M059J (cell line): ENCODE results near the gene CFL1. TPM values are rescaled to one million over a fixed set of nuclear protein-coding genes. Genes with fewer than 3 reads are reported as not detected.

Experiments used
- DNase-seq: peaks from one replicate; pipeline ENCODE4 v3.0.0-alpha.2; 2012; ENCODE audit warnings: low read depth
- total RNA-seq: library from RNA; depleted of rRNA; stranded (reverse); fragments of >200 nt; shearing (Covaris generic); gene quantifications from 2 replicates; pipeline ENCODE4 v1.2.3, GENCODE V29; 2014; rRNA removed

Gene CFL1
- total RNA-seq = 1,801 and 2,276 TPM in 2 replicates

DNA sequence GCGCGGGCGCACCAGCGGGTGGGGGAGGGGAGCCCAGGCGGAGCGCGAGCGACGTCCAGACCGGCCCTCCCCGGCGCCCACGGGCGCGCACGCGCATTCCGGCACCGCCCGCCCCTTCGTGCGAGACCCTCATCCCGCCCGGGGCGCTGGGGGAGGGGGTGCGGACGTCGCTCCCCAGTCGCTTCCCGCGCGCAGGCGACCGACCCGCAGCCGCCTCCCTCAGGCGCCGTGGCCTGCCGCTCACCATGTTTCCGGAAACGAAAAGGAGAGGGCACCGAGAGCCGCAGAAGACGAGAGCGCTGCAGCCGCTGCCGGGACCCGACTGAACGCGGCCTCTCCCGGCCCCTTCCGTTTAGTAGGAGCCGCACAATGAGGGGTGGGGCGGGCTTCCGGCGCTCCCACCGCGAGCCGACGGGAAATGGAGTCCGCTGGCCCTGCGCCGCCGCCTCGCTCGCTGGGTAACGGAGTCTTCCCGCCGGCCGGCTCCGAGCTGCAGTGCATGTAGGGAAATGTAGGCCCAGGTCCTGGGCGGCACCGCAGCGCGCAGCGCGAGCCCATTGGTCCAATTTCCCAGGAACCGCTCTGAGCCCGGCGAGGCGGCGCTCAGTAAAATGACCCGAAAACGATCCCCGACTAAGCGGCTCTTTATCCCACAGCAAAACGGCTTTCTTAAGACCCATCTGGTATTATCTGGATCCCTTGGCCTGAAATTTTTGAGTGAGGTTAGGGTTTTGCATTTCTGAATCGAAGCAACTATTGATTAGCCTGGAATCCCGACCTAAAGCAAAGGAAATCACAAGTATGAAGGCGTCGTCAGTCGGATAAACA lies at the start of gene CFL1:
CFL1 (minus strand) TSS at position 328 of the 828 bp plus-strand sequence; CDS start at position 247, 81 bp downstream.
- DNase-seq = peak; percentile 97

DNA sequence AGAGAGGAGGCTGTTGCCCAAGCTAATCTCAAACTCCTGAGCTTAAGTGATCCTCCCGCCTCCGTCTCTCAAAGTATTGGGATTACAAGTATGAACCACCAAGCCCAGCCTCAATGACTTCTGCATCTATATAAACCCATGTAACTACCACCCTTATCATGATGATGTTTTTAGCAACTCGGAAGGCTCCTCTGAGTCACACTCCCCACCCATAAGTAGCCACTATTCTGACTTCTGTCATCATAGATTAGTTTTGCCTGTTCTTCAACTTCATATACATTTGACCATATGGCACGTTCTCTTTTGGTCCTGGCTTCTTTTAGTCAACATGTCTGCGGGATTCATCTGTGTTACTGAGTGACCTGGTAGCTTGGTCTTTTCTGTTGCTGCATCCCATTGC lies 48.6 kb upstream of the CFL1 start:
- peak; percentile 18 for DNase-seq

DNA sequence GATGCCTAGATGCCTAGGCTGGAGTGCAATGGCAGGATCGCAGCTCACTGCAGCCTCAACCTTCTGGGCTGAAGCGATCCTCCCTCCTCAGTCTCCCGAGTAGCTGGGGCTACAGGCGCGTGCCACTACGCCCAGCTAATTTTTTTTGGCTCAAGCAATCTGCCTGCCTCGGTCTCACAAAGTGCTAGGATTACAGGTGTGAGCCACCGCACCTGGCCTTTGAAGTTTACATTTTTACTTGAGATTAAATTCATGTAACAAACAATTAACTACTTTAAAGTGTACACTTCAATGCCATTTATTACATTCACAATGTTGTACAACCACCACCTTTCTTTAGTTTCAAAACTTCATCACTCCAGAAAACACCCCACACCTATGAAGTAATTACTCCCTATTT lies 45.7 kb upstream of the CFL1 start:
- DNase-seq = no peak

DNA sequence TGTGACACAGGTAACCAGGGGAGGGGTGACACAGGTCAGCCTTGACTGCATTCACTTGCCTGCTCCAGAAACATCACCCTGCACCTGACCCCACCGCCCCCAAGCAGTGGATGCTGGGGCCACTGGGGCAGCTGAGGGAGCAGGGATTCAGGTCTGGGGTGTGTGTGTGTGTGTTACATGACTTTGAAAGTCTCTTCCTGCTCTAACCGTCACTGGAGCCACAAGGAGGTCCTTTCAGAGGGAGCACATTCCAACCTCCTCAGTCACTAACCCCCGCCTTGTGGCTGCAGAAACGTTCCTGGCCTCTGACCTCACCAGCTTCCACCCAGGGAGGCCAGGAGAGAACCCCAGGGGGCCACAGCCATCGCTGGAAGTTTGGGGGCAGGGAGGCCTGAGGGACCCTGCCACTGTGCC lies 45.1 kb upstream of the CFL1 start:
- DNase-seq = peak; percentile 98

DNA sequence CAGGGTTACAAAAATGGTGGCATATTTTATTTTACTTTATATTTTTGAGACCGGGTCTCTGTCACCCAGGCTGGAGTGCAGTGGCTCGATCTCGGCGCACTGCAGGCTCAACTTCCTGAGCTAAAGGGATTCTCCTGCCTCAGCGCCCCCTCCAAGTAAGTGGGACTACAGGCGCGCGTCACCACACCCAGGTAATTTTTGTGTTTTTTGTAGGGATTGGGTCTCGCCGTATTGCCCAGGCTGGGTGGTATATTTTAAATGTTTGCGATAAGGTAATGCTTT lies 42.9 kb upstream of the CFL1 start:
- DNase-seq = no peak

DNA sequence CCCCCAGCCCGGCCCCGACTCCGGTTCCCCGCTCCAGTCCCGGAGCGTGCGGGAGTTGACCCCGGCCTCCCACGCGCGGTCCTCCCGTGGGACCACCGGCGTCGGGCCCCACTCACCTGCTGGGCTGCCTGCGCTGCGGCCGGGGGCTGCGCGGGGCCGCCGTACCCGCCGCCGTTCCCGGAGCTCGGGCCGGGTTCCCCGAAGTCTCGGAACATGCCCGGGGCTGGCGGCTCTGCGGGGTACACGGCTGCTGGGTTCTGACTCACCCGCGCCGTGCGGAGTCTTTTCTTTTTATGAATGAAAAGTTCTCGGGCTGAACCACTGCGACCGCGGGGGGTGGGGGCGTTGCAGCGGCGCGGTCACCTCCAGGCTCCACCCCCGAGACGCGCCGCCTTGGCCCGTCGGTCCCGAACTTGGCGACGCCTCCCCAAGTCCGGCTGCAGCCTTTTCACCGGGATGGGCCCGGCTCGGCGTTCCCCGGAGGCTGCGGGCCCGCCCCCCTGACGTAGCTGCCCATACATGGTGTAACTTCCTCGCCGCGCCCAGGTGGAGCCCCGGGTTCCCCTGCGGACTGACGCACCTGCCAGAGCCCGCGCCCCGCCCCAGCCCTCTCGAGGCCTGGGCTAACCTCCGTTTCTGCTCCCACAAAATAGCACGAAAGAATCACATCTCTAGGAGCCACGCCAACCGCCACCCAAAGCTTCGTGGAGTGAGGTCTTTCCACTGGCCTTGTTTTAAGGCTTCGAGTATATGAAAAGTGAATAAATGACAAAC lies 42.3 kb upstream of the CFL1 start, which contains the start of gene FOSL1:
FOSL1 (minus strand) TSS at position 264 of the 774 bp plus-strand sequence; CDS start at position 215, 49 bp downstream.
- peak; percentile 97 for DNase-seq

DNA sequence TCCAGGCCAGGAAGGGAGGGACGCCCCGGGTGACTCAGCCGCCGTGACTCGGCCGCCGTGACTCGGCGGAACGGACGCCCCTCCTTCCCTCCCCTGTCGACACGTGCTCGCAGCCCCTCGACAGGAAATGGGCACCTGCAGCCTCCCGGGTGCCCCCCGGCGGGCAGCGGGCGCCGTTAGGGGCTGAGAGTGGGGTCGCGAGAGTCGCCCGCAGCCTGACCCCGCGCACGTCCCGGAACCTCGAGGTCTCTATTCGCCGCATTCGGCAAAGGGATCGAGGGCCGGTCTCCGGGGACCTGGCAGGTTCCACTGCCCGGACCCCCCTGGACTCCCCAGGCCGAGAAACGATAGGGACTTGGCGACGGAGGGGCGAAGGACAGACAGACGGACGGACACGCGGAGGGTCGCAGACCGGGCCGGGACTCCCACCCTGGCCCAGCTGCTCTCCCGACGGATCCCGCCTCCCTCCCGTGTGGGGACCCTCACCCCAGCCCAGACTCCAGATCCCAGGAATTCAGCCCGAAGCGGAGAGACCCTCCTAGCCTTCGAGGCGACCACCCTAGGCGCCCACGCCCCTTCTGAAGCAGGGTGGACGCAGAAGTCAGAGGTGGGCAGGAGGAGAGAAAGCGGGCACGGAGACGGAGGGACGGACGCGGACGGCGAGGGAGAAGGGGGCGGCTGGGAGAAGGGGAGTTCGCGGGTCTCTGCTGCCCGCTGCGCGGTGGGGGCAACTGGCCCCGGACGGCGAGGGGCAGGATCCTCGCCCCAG lies 41.6 kb upstream of the CFL1 start:
- peak; percentile 86 for DNase-seq

DNA sequence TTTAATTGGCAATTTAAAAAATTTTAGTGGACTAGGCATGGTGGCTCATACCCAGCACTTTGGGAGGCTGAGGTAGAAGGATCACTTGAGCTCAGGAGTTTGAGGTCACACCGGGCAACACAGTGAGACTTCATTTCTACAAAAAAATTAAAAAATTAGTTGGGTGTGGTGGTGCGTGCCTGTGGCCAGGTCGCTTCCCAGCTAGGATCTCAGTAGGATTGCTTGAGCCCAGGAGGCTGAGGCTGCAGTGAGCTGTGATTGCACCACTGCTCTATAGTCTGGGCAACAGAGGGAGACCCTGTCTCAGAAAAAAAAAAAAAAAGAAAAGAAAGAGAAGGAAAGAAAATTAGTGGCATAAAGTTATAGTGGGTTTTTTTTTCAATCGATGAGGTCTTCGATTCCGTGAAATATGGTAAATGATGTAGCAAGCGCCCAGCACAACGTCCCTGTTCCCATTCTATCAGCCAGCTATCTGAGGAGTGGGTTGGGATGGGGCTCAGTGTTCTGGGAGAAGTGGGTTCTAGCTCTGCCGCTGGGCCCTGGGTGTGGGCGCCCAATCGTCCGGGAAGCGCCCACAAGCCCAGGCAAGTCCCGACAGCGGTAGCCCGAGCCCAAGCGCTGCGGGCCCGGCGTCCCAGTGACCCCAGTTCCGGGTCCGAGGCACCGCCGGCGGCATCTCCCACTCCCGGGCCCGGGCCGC lies 40.8 kb upstream of the CFL1 start:
- DNase-seq = no peak

DNA sequence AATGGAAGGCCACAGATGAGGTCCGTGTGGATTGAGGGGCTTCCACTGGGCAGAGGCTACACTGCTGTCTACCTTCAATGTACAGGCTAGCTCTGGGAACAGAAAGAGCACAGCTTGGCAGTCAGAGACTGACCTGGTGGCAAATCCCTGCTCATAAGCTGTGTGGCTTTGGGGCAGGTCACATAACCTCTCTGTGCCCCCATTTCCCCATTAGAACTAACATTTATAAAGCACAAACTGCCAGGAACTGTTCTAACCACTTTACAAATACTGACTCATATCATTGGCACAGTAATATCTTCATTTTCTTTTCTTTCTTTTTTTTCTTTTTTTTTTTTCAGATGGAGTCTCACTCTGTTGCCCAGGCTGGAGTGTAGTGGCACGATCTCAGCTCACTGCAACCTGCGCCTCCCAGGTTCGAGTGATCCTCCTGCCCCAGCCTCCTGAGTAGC lies 39.1 kb upstream of the CFL1 start:
- peak; percentile 41 for DNase-seq

DNA sequence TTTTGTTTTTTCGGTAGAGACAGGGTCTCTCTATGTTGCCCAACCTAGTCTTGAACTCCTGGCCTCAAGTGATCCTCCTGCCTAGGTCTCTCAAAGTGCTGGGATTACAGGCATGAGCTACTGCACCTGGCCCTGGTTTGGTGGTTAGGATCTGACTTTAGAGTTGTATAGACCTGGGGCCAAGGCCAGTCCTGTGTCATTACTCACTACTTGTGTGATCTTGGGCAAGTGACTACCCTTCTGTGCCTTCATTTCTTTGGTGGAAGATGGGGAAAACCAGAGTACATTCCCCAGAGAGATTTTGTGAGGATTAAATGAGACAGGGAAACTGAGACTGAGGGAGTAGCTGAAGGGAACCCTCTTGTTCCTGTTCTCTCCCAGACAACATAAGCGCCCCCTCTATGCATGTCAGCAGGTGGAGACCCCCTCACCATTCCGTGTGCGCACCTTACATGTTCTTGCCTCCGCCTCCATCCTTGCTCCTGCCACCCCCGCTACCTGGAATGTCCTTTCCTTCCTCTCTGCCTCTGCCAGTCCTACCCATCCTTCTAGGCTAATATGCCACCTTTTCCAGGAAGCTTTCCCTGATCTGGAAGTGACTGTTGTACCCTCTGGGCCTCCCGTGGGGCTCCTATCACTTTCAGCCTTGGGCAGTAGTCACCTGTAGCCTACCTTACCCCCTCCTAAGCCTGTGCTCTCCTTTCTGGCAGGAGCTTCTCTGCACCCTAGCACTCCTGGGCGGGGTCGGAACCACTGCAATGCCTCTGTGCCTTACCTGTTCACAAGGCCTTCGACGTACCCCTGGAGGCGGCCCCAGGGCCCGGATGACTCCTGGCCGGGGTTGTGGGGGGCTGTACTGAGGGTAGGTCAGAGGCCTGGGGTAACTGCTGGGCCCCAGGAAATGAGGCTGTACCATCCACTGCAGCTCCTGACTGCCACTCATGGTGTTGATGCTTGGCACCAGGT lies 38.3 kb upstream of the CFL1 start:
- DNase-seq = peak; percentile 64

DNA sequence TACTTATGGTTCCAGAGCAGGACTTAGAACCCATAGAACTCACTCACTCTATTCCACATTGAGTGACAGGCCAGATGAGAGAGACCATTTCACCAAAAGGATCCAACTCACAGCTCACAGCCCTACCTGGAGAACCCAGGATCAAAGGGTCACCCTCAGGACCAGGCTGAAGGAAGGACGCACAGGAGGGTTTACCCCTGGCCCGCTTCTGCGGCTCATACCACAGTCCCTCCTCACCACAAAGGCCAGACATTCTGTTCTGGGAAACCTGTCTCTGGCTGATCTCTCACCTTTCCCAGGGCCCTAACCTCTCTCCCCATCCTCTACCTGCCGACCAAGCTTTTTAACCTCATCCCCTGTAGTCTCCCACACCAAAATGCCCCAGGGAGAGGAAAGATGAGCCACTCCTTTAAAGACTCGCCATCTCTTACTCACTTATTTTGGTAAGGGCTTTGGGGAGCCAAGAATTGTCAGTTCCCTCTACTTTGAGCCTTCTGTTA lies 37.6 kb upstream of the CFL1 start:
- peak; percentile 63 for DNase-seq

DNA sequence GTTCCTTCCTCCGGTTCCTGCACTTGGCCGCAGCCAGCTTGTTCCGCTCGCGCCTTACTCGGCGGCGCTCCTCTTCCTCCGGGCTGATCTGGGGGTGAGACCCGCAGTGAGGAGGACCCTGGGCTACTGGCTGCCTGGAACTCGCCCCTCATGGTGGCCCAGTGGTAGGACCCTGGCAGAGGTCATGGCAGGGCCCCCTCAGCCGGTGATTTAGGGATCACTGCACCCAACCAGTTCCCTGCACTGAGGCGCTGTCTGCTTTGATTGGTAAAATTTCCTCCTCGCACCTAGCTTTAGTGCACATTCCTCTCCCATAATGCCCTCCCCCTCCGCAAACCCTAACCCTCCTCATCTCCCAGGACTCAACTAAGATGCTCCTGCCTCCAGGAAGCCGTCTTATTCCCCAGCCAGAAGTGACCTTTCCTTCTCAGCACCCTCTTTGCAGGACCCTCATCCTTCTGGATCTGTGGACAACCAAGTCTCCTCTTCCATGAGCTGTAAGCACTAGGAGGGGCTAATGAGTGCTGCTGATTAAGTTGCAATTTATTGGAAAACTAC lies 36.1 kb upstream of the CFL1 start:
- DNase-seq = peak; percentile 55

DNA sequence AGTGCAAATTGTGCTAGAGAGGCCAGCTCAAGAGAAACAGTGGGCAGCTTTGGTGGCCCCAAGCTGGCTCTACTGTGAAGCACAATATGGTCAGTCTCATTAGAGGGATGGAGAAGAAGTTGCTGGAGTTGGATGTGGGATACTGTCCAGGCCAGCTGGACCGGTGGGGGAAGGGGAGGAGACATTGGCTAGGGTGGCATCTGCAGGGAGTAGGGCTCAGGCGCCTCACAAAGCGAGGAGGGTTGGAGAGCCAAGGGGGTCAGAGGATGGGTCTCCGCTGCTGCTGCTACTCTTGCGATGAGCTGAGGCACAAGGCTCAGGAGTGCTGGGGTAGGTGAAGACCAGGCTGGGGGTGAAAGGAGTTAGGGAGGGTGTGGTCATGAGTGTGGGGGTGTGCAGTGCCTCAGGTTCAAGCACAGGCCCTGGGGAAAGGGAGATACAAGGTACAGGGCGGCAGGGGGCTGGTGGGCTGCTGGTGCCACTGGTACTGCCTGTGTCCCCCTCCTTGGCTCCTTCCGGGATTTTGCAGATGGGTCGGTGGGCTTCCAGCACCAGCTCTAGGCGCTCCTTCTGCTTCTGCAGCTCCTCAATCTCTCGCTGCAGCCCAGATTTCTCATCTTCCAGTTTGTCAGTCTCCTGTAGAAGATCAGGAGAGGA lies 34.8 kb upstream of the CFL1 start:
- DNase-seq = peak; percentile 62

DNA sequence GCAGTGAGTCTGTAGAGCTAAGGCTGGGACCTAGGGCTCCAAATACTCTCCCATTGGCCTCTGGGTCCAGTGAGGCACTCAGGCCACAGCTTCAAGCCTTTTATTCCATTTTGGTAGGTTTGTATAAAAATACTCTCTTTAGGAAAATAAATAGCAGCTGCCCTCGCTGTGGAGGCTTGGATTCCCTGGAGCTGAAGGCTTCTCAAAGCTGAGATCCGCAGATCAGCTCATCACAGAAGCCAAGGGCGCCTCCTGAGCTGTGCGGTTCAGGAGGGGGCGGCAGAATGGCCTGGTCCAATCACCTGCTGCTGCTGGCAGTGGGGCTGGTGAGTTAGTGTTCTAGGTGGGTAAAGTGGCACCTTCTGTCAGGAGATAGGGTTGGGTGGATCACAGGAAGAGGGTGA lies 34.2 kb upstream of the CFL1 start:
- peak; percentile 71 for DNase-seq

DNA sequence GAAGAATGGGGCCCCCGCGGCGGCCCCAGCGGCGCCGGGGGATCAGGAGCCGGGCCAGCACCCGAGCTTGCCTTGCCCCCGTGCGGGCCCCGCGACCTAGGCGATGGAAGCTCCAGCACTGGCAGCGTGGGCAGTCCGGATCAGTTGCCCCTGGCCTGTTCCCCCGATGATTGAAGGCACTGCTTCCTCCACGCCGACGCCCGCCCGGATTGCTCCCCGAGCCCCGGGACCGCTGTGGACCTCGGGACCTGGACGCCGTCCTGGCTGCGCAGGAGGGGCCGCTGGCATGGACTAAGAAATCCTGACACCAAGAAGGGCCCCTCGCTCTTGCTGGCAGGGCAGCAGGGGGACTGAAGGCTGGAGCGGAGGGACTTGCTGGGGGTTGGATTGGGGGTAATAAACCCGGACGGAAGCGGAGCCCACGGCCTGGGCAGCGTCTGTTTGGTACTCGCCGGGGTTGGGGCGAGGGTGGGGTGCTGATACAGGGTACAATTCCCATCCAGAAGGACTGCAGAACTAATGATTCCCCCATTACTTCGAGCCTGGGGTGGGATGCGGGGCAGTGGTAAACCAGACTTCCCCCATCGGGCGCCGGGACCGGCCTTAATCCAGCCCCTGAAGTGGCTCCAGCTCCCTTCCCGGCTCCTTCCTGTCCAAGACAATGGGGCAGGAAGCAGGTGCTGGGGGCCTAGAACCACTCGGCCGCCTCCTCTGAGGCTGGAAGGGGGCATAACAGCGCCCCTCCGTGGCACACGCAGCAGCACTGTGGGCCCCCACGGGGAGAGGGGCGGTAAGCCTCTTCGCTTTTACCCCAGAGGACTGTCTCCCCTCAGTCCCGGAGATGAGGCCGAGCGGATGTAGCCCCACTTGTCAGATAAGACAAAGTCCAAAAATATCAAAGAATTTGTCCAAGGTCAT lies 33.5 kb upstream of the CFL1 start:
- peak; percentile 83 for DNase-seq

DNA sequence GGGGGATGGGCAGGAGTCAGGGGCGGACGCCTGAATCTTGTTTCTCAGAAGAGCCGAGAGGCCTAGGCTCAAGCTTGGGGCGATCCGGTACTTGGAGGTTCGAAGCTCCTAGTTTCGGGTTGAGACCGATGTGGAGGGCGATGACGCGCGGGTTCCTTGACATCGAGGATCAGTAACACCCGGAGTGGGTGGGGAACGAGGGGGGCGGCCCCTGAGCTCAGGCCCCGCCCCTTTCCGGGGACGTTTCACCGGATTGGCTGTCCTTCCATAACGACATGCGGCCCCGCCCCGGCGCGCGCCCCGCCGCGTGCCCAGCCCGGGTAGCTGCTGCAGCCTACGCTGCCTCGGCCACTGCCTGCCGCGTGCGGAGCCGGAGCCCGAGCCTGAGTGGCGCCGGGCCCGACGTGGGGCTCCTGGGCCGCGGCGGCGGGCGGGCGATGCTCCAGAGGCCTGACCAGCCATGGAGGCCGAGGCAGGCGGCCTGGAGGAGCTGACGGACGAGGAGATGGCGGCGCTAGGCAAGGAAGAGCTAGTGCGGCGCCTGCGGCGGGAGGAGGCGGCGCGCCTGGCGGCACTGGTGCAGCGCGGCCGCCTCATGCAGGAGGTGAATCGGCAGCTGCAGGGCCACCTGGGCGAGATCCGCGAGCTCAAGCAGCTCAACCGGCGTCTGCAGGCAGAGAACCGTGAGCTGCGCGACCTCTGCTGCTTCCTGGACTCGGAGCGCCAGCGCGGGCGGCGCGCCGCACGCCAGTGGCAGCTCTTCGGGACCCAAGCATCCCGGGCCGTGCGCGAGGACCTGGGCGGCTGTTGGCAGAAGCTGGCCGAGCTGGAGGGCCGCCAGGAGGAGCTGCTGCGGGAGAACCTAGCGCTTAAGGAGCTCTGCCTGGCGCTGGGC lies 32.6 kb upstream of the CFL1 start, which contains the start of gene CCDC85B:
CCDC85B (plus strand) TSS at position 350 of the 895 bp plus-strand sequence; CDS start at position 461, 111 bp downstream.
- peak; percentile 94 for DNase-seq
